HUES48 (cell line): ENCODE measurements around the gene CARD9.

Experiments
- H3K27ac ChIP-seq: one replicate; pipeline ENCODE4 v1.7.0; 2013; ENCODE audit warnings: low read depth, low read length, inconsistent platforms
- H3K27me3 ChIP-seq: 2 replicates; pipeline ENCODE4 v1.6.1; 2013; ENCODE audit warnings: mild to moderate bottlenecking, low read length; ENCODE audit not compliant: control insufficient read depth, insufficient read depth
- H3K36me3 ChIP-seq: 2 replicates; pipeline ENCODE4 v1.6.1; 2013; ENCODE audit warnings: low read length; ENCODE audit not compliant: control insufficient read depth, insufficient read depth
- H3K4me1 ChIP-seq: 2 replicates; pipeline ENCODE4 v1.6.1; 2013; ENCODE audit warnings: mild to moderate bottlenecking, low read length; ENCODE audit not compliant: control insufficient read depth, insufficient read depth
- H3K4me3 ChIP-seq: 2 replicates; pipeline ENCODE4 v1.5.1; 2013; ENCODE audit warnings: mild to moderate bottlenecking, low read depth, low read length
- H3K9ac ChIP-seq: 2 replicates; pipeline ENCODE4 v1.6.1; 2013; ENCODE audit warnings: mild to moderate bottlenecking, low read depth, low read length, moderate library complexity
- H3K9me3 ChIP-seq: 2 replicates; pipeline ENCODE4 v1.6.1; 2013; ENCODE audit warnings: low read length; ENCODE audit not compliant: control insufficient read depth, insufficient read depth

Gene CARD9

GRCh38 chr9:136400038-136400834 lies 26.8 kb upstream of the CARD9 start, which contains the start of gene SNAPC4:
Gene SNAPC4, minus strand, starts transcription at chr9:136400170. Its CDS starts 1,742 bp downstream, at chr9:136398428.
- peak within 1 kb of the TSS; percentile 77 for H3K4me3 ChIP-seq
- H3K27ac ChIP-seq, result peak within 1 kb of the TSS; percentile 32
- H3K9me3 ChIP-seq, result no peaks in the 10 kb centered on the region
- peak within 1 kb of the TSS; percentile 64 for H3K9ac ChIP-seq
- peaks cover 7% of the 10 kb centered on the region; the same call in 1 of the 2 replicates for H3K4me1 ChIP-seq
- no peaks in the 10 kb centered on the region for H3K27me3 ChIP-seq
- peaks cover 69% of the 10 kb centered on the region for H3K36me3 ChIP-seq

- Histone ChIP-seq H3K36me3 (peaks cover 69% of the 10 kb centered on the region), H3K4me3 (peak overlapping the region; percentile 77), H3K27me3 (no peaks in the 10 kb centered on the region), H3K4me1 (peaks cover 7% of the 10 kb centered on the region; the same call in 1 of the 2 replicates), H3K27ac (peak overlapping the region; percentile 25), H3K9ac (peak overlapping the region; percentile 64), H3K9me3 (no peaks in the 10 kb centered on the region)
These were observed 25.9 kb upstream of the CARD9 start for GRCh38 chr9:136399176-136400037.

- no peak overlapping the region for H3K27ac ChIP-seq
- H3K9me3 ChIP-seq, result no peaks in the 10 kb centered on the region
- no peak overlapping the region for H3K9ac ChIP-seq
- H3K4me1 ChIP-seq, result peaks cover 7% of the 10 kb centered on the region; the same call in 1 of the 2 replicates
- peak overlapping the region; percentile 77; the same call in 1 of the 2 replicates for H3K4me3 ChIP-seq
- no peaks in the 10 kb centered on the region for H3K27me3 ChIP-seq
- H3K36me3 ChIP-seq, result peaks cover 69% of the 10 kb centered on the region
These were observed 24.8 kb upstream of the CARD9 start for GRCh38 chr9:136398286-136398685.

GRCh38 chr9:136397643-136398042 lies 24.2 kb upstream of the CARD9 start:
- H3K9ac ChIP-seq, result no peak overlapping the region
- peaks cover 74% of the 10 kb centered on the region for H3K36me3 ChIP-seq
- no peaks in the 10 kb centered on the region for H3K27me3 ChIP-seq
- no peak overlapping the region for H3K4me3 ChIP-seq
- no peak overlapping the region for H3K27ac ChIP-seq
- H3K4me1 ChIP-seq, result peaks cover 7% of the 10 kb centered on the region; the same call in 1 of the 2 replicates
- no peaks in the 10 kb centered on the region for H3K9me3 ChIP-seq

GRCh38 chr9:136396219-136396515 lies 22.7 kb upstream of the CARD9 start:
- Histone ChIP-seq H3K4me1 (peaks cover 7% of the 10 kb centered on the region; the same call in 1 of the 2 replicates), H3K27me3 (no peaks in the 10 kb centered on the region), H3K27ac (no peak overlapping the region), H3K36me3 (peaks cover 75% of the 10 kb centered on the region), H3K4me3 (no peak overlapping the region), H3K9me3 (no peaks in the 10 kb centered on the region), H3K9ac (no peak overlapping the region)

- Histone ChIP-seq H3K9ac (no peak overlapping the region), H3K36me3 (peaks cover 78% of the 10 kb centered on the region), H3K4me3 (no peak overlapping the region), H3K4me1 (peaks cover 7% of the 10 kb centered on the region; the same call in 1 of the 2 replicates), H3K27me3 (no peaks in the 10 kb centered on the region), H3K27ac (no peak overlapping the region), H3K9me3 (no peaks in the 10 kb centered on the region)
These were observed 22.1 kb upstream of the CARD9 start for GRCh38 chr9:136395345-136396218.

GRCh38 chr9:136395020-136395340 lies 21.5 kb upstream of the CARD9 start:
- peaks cover 5% of the 10 kb centered on the region; the same call in 1 of the 2 replicates for H3K4me1 ChIP-seq
- H3K4me3 ChIP-seq, result no peak overlapping the region
- H3K27me3 ChIP-seq, result no peaks in the 10 kb centered on the region
- no peak overlapping the region for H3K9ac ChIP-seq
- H3K9me3 ChIP-seq, result no peaks in the 10 kb centered on the region
- no peak overlapping the region for H3K27ac ChIP-seq
- peaks cover 82% of the 10 kb centered on the region for H3K36me3 ChIP-seq

GRCh38 chr9:136394312-136395019 lies 21.0 kb upstream of the CARD9 start:
- H3K9me3 ChIP-seq, result no peaks in the 10 kb centered on the region
- H3K27me3 ChIP-seq, result no peaks in the 10 kb centered on the region
- H3K9ac ChIP-seq, result no peak overlapping the region
- no peak overlapping the region for H3K27ac ChIP-seq
- H3K4me3 ChIP-seq, result no peak overlapping the region
- peaks cover 88% of the 10 kb centered on the region for H3K36me3 ChIP-seq
- H3K4me1 ChIP-seq, result peaks cover 5% of the 10 kb centered on the region; the same call in 1 of the 2 replicates

GRCh38 chr9:136393531-136393930 lies 20.1 kb upstream of the CARD9 start:
- no peaks in the 10 kb centered on the region for H3K9me3 ChIP-seq
- no peaks in the 10 kb centered on the region for H3K4me1 ChIP-seq
- no peak overlapping the region for H3K4me3 ChIP-seq
- no peak overlapping the region for H3K27ac ChIP-seq
- H3K27me3 ChIP-seq, result no peaks in the 10 kb centered on the region
- peaks cover 93% of the 10 kb centered on the region for H3K36me3 ChIP-seq
- H3K9ac ChIP-seq, result no peak overlapping the region
